Smooth muscle cell (in vitro differentiated cells): ENCODE results near the gene NME3. TPM values are rescaled to one million over a fixed set of nuclear protein-coding genes. Genes with fewer than 3 reads are reported as not detected.

Source experiments
- DNase-seq: peaks from one replicate; lab custom pipeline; 2025; ENCODE audit not compliant: unreplicated experiment; lab: John Stamatoyannopoulos, UW
- H2AFZ ChIP-seq: fragments of 200-600 bp; sonication (generic); 2 replicates; pipeline ENCODE4 v1.6.0; 2016; ENCODE audit warnings: antibody characterized with exemption, low read depth, mild to moderate bottlenecking
- H3F3A ChIP-seq: fragments of 200-600 bp; sonication (generic); 2 replicates; pipeline ENCODE4 v1.6.0; 2017; ENCODE audit warnings: antibody characterized with exemption, low read depth
- H3K27ac ChIP-seq: fragments of 200-600 bp; sonication (generic); 2 replicates; pipeline ENCODE4 v1.5.1; 2016; ENCODE audit warnings: low read depth, mild to moderate bottlenecking
- H3K27me3 ChIP-seq: fragments of 200-600 bp; sonication (generic); 2 replicates; pipeline ENCODE4 v1.6.1; 2016; ENCODE audit warnings: low read depth, mild to moderate bottlenecking
- H3K36me3 ChIP-seq: fragments of 200-600 bp; sonication (generic); 2 replicates; pipeline ENCODE4 v1.5.1; 2016; ENCODE audit warnings: low read depth
- H3K4me1 ChIP-seq: fragments of 200-600 bp; sonication (generic); 2 replicates; pipeline ENCODE4 v1.5.1; 2016; ENCODE audit warnings: low read depth
- H3K4me2 ChIP-seq: fragments of 200-600 bp; sonication (generic); 2 replicates; pipeline ENCODE4 v1.6.0; 2016; ENCODE audit warnings: mild to moderate bottlenecking
- H3K4me3 ChIP-seq: fragments of 200-600 bp; sonication (generic); 2 replicates; pipeline ENCODE4 v1.5.1; 2016; ENCODE audit warnings: mild to moderate bottlenecking
- H3K79me2 ChIP-seq: fragments of 200-600 bp; sonication (generic); 2 replicates; pipeline ENCODE4 v1.6.0; 2016; ENCODE audit warnings: low read depth, mild to moderate bottlenecking
- H3K9ac ChIP-seq: fragments of 200-600 bp; sonication (generic); 2 replicates; pipeline ENCODE4 v1.6.0; 2016; ENCODE audit warnings: low read depth
- H3K9me3 ChIP-seq: fragments of 200-600 bp; sonication (generic); replicated peaks from 2 replicates; pipeline ENCODE4 v1.5.1; 2016; ENCODE audit warnings: low read depth
- H4K20me1 ChIP-seq: fragments of 200-600 bp; sonication (generic); 2 replicates; pipeline ENCODE4 v1.6.0; 2016; ENCODE audit warnings: low read depth
- CTCF ChIP-seq: fragments of 200-600 bp; sonication (generic); IDR thresholded peaks from 2 replicates; pipeline ENCODE4 v1.5.1; 2017; ENCODE audit warnings: borderline replicate concordance, mild to moderate bottlenecking, antibody characterized with exemption; ENCODE audit not compliant: insufficient read depth, poor library complexity, severe bottlenecking
- WGBS: methylation state at CpG from one replicate; pipeline ENCODE4 v1.1.7; 2016; ENCODE audit warnings: low lambda C conversion rate; 5-methylcytosine and 5-hydroxymethylcytosine counted together
- polyA plus RNA-seq: library from polyadenylated mRNA; unstranded; fragments of >200 nt; fragmentation: Nextera tagmentation; extraction: Ambion mirVana; gene quantifications from 2 replicates; pipeline ENCODE4 v1.2.1, GENCODE V29; 2016
- total RNA-seq: library from RNA; depleted of rRNA; stranded (reverse); fragments of >200 nt; gene quantifications from 2 replicates; pipeline ENCODE4 v1.2.3, GENCODE V29; 2014

Gene NME3
- total and polyA plus RNA-seq, 2 experiments from 2014 or later, result 56.7 to 85.4 TPM

DNA sequence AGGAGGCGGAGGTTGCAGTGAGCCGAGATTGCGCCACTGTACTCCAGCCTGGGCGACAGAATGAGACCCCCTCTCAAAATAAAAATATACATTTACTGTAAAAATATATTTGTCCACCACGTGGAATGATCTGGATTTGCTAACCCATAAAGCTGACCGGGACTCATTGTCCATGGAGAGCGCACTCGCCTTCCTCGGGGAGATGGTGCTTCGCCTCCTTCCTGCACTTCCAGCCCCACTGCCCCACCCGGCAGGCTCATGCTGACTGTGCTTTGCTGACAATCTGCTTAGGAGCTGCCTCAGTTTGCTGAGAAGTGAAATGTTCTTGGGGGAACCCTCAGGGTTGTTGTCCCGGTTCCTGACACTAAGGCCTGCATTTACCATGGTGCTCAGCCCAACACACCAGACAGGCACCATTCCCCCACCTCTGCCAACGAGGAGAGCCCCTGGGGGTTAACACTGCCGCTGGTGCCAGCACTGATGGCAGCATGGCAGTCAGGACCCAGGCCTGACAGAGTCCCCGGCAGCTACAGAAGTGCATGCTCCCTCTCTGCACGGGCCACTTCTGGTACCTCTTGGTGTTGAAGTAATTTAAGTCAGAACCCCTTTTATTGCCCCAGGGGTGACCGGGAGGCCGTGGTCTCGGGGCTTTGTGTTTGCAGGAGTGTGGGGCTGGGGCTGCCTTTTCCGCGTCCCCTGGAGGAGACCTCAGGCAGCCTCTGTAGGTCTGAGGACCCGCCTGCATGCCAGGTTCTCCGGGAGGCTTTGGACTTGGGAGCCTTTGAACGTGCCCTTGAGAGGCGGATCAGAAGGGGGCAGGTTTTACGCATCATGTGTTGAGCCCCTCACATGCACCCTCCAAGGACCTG lies 13.9 kb upstream of the NME3 start:
- TF ChIP-seq CTCF, result no peak
- WGBS, result 94% methylated on average over 26 of the region's 26 CpGs
- Histone ChIP-seq H3K4me1 (peaks cover 4% of the 10 kb centered on the region), H3F3A (peaks cover 7% of the 10 kb centered on the region), H2AFZ (no peak overlapping the region), H3K27ac (no peak overlapping the region), H3K36me3 (no peaks in the 10 kb centered on the region), H3K27me3 (no peaks in the 10 kb centered on the region), H3K79me2 (peaks cover 45% of the 10 kb centered on the region), H3K9me3 (no peaks in the 10 kb centered on the region), H3K4me3 (no peak overlapping the region), H3K9ac (no peak overlapping the region), H4K20me1 (peaks cover 56% of the 10 kb centered on the region), H3K4me2 (no peak overlapping the region)
- DNase-seq, result no peak

DNA sequence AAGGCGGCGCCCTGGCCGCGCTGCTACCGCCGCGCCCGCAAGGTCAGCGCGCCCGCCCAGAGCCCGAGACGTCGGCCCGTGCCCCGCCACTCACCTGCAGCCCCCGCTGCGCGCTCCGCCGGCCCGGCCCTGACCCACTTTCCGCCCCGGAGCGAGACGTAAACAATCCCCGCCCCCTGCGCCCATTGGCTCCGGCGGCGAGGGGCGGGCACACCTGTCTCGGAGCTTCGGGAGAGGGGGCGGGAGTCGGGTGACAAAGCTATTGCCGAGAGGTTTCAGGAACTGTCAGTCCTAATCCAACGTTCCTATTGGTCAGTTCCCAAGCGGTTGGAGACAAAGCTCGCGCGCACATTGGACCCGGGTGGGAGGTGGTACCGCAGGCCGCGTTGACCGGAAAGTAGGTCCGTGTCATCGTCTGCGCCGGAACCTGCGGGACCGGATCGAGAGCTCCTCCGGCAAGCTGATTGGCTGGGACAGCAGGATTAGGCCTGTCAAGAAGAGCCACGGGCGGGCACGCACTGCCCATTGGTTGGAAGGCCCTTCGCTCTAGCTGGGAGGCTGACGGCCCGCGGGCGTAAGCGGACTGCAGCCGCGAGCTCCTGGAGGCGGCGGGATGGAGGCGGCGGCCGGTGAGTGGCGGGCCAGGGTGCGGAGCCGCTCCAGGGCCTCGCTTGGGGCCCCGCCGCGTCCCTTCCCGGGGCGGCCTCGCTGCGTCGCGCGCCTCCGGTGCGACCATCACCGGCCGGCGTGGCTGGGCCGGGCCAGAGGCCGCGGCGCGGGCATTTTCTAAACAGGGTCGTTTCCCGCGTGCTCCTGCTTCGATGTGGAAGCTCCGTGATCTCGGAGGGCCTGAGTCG lies 11.3 kb upstream of the NME3 start, which contains the start of the genes NUBP2 and SPSB3:
TSS of gene NUBP2 (plus strand) at position 553 of the 857 bp plus-strand sequence. CDS start at position 614, 61 bp downstream.
TSS of gene SPSB3 (minus strand) at position 164 of the 857 bp plus-strand sequence. CDS start 1,088 bp downstream, outside the sequence.
- H3K9me3 ChIP-seq, result no peaks in the 10 kb centered on the region
- H4K20me1 ChIP-seq, result peaks cover 57% of the 10 kb centered on the region
- peak; percentile 12 for TF ChIP-seq CTCF
- peak within 1 kb of the TSS; percentile 75 for H3K9ac ChIP-seq
- H2AFZ ChIP-seq, result peak within 1 kb of the TSS; percentile 15
- H3K79me2 ChIP-seq, result peaks cover 45% of the 10 kb centered on the region
- peaks cover 4% of the 10 kb centered on the region for H3K4me1 ChIP-seq
- 1% methylated on average over 88 of the region's 102 CpGs for WGBS
- H3F3A ChIP-seq, result peaks cover 7% of the 10 kb centered on the region
- no peaks in the 10 kb centered on the region for H3K27me3 ChIP-seq
- DNase-seq, result peak; percentile 93
- H3K4me2 ChIP-seq, result peak within 1 kb of the TSS; percentile 99
- H3K27ac ChIP-seq, result peak within 1 kb of the TSS; percentile 69
- H3K36me3 ChIP-seq, result no peaks in the 10 kb centered on the region
- H3K4me3 ChIP-seq, result peak within 1 kb of the TSS; percentile 92

- H3K4me2 ChIP-seq, result peak overlapping the region; percentile 99
- H3K9ac ChIP-seq, result peak overlapping the region; percentile 72
- peaks cover 7% of the 10 kb centered on the region for H3F3A ChIP-seq
- 1% methylated on average over 64 of the region's 70 CpGs for WGBS
- H3K79me2 ChIP-seq, result peaks cover 38% of the 10 kb centered on the region
- peak overlapping the region; percentile 64 for H3K27ac ChIP-seq
- H3K4me3 ChIP-seq, result peak overlapping the region; percentile 92
- no peaks in the 10 kb centered on the region for H3K27me3 ChIP-seq
- no peak for TF ChIP-seq CTCF
- H2AFZ ChIP-seq, result no peak overlapping the region
- H3K36me3 ChIP-seq, result no peaks in the 10 kb centered on the region
- H4K20me1 ChIP-seq, result peaks cover 50% of the 10 kb centered on the region
- H3K4me1 ChIP-seq, result peaks cover 4% of the 10 kb centered on the region
- no peak for DNase-seq
- H3K9me3 ChIP-seq, result no peaks in the 10 kb centered on the region
Measured at GRCh38 chr16:1781758-1782407, 10.5 kb upstream of the NME3 start.
